Loucy (cell line): ENCODE results near the gene PIK3C2A.

Source experiments
- H2AFZ ChIP-seq: fragments of 200-600 bp; sonication (generic); 2 replicates; pipeline ENCODE4 v1.6.0; 2016; ENCODE audit warnings: antibody characterized with exemption, mild to moderate bottlenecking, low read length, moderate library complexity
- H3F3A ChIP-seq: fragments of 200-600 bp; 2 replicates; pipeline ENCODE4 v1.6.0; 2016; ENCODE audit warnings: antibody characterized with exemption, low read depth, mild to moderate bottlenecking
- H3K27me3 ChIP-seq: fragments of 200-600 bp; sonication (generic); 2 replicates; pipeline ENCODE4 v1.6.1; 2014; ENCODE audit warnings: low read length, mild to moderate bottlenecking; ENCODE audit not compliant: insufficient read depth, poor library complexity, severe bottlenecking
- H3K36me3 ChIP-seq: fragments of 200-600 bp; sonication (generic); 2 replicates; pipeline ENCODE4 v1.6.1; 2016; ENCODE audit warnings: low read length; ENCODE audit not compliant: insufficient read depth
- H3K4me1 ChIP-seq: fragments of 200-600 bp; sonication (generic); 2 replicates; pipeline ENCODE4 v1.5.1; 2014; ENCODE audit warnings: low read length, mild to moderate bottlenecking; ENCODE audit not compliant: insufficient read depth, poor library complexity, severe bottlenecking
- H3K4me2 ChIP-seq: fragments of 200-600 bp; sonication (generic); 2 replicates; pipeline ENCODE4 v1.6.0; 2014; ENCODE audit warnings: antibody characterized with exemption, low read length, low read depth, mild to moderate bottlenecking; ENCODE audit not compliant: poor library complexity, severe bottlenecking
- H3K4me3 ChIP-seq: fragments of 200-600 bp; sonication (generic); 2 replicates; pipeline ENCODE4 v1.5.1; 2014; ENCODE audit warnings: low read length, mild to moderate bottlenecking, mixed read lengths; ENCODE audit not compliant: poor library complexity, severe bottlenecking
- H3K79me2 ChIP-seq: fragments of 200-600 bp; sonication (generic); 2 replicates; pipeline ENCODE4 v1.6.1; 2014; ENCODE audit warnings: low read length; ENCODE audit not compliant: insufficient read depth
- H3K9ac ChIP-seq: fragments of 200-600 bp; sonication (generic); 2 replicates; pipeline ENCODE4 v1.6.0; 2014; ENCODE audit warnings: mild to moderate bottlenecking, low read depth, low read length, moderate library complexity; ENCODE audit not compliant: poor library complexity, severe bottlenecking
- H3K9me2 ChIP-seq: fragments of 200-600 bp; sonication (generic); replicated peaks from 2 replicates; pipeline ENCODE4 v1.6.1; 2016; ENCODE audit warnings: low read depth, low read length, mixed read lengths
- H3K9me3 ChIP-seq: fragments of 200-600 bp; sonication (generic); 2 replicates; pipeline ENCODE4 v1.6.1; 2014; ENCODE audit warnings: mild to moderate bottlenecking, antibody characterized with exemption, low read length, low read depth; ENCODE audit not compliant: insufficient read depth
- H4K20me1 ChIP-seq: fragments of 200-600 bp; sonication (generic); 2 replicates; pipeline ENCODE4 v1.6.0; 2014; ENCODE audit warnings: antibody characterized with exemption, low read length, mild to moderate bottlenecking; ENCODE audit not compliant: insufficient read depth, poor library complexity, severe bottlenecking
- EZH2phosphoT487 ChIP-seq: fragments of 200-600 bp; IDR thresholded peaks from 2 replicates; pipeline ENCODE4 v1.6.1; 2018; ENCODE audit warnings: antibody characterized with exemption, mild to moderate bottlenecking, moderate library complexity, borderline replicate concordance
- TF ChIP-seq, protein P1 (sequence below): fragments of 200-600 bp; sonication (generic); conservative IDR thresholded peaks from 2 replicates; pipeline ENCODE4 v1.5.1; 2014; ENCODE audit warnings: mild to moderate bottlenecking, antibody characterized with exemption, low read length

PIK3C2A gene

GRCh38 chr11:17197431-17197898, 10.3 kb downstream of the PIK3C2A start:
- TF ChIP-seq EZH2phosphoT487 = no peak
- TF ChIP-seq, protein P1, sequence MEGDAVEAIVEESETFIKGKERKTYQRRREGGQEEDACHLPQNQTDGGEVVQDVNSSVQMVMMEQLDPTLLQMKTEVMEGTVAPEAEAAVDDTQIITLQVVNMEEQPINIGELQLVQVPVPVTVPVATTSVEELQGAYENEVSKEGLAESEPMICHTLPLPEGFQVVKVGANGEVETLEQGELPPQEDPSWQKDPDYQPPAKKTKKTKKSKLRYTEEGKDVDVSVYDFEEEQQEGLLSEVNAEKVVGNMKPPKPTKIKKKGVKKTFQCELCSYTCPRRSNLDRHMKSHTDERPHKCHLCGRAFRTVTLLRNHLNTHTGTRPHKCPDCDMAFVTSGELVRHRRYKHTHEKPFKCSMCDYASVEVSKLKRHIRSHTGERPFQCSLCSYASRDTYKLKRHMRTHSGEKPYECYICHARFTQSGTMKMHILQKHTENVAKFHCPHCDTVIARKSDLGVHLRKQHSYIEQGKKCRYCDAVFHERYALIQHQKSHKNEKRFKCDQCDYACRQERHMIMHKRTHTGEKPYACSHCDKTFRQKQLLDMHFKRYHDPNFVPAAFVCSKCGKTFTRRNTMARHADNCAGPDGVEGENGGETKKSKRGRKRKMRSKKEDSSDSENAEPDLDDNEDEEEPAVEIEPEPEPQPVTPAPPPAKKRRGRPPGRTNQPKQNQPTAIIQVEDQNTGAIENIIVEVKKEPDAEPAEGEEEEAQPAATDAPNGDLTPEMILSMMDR = no peak
- Histone ChIP-seq H3K4me3 (no peak overlapping the region), H3K79me2 (peaks cover 75% of the 10 kb centered on the region), H3K4me2 (no peak overlapping the region), H3K9me3 (no peaks in the 10 kb centered on the region), H3K27me3 (no peaks in the 10 kb centered on the region), H2AFZ (no peak overlapping the region), H3K9ac (no peak overlapping the region), H4K20me1 (peaks cover 17% of the 10 kb centered on the region), H3K36me3 (peaks cover 14% of the 10 kb centered on the region; the same call in 1 of the 2 replicates), H3K9me2 (no peaks in the 10 kb centered on the region), H3F3A (no peaks in the 10 kb centered on the region), H3K4me1 (peaks cover 3% of the 10 kb centered on the region)

GRCh38 chr11:17188675-17189074, 19.1 kb downstream of the PIK3C2A start:
- Histone ChIP-seq H3K9me2 (no peaks in the 10 kb centered on the region), H4K20me1 (peaks cover 2% of the 10 kb centered on the region), H3K9ac (no peak overlapping the region), H2AFZ (no peak overlapping the region), H3K36me3 (peaks cover 22% of the 10 kb centered on the region; the same call in 1 of the 2 replicates), H3K79me2 (peaks cover 27% of the 10 kb centered on the region; the same call in 1 of the 2 replicates), H3F3A (no peaks in the 10 kb centered on the region), H3K4me2 (no peak overlapping the region), H3K9me3 (no peaks in the 10 kb centered on the region), H3K4me3 (no peak overlapping the region), H3K27me3 (no peaks in the 10 kb centered on the region), H3K4me1 (peaks cover 7% of the 10 kb centered on the region)
- TF ChIP-seq, protein P1 = no peak; the same call in 1 of the 2 replicates
- TF ChIP-seq EZH2phosphoT487 = no peak

- H3K4me3 ChIP-seq = no peak overlapping the region
- H3K36me3 ChIP-seq = peaks cover 16% of the 10 kb centered on the region; the same call in 1 of the 2 replicates
- H3K27me3 ChIP-seq = no peaks in the 10 kb centered on the region
- peaks cover 7% of the 10 kb centered on the region for H3K4me1 ChIP-seq
- H3F3A ChIP-seq = no peaks in the 10 kb centered on the region
- peaks cover 28% of the 10 kb centered on the region; the same call in 1 of the 2 replicates for H3K79me2 ChIP-seq
- no peaks in the 10 kb centered on the region for H3K9me2 ChIP-seq
- no peak overlapping the region for H3K4me2 ChIP-seq
- no peak overlapping the region for H2AFZ ChIP-seq
- peaks cover 4% of the 10 kb centered on the region for H4K20me1 ChIP-seq
- H3K9ac ChIP-seq = no peak overlapping the region
- TF ChIP-seq EZH2phosphoT487 = no peak
- TF ChIP-seq, protein P1 = no peak
- H3K9me3 ChIP-seq = no peaks in the 10 kb centered on the region
These were observed 20.7 kb downstream of the PIK3C2A start for GRCh38 chr11:17186932-17187692.
